OCI-LY3 (cell line): ENCODE data around the gene DOCK10.

ENCODE experiments used
- H2AFZ ChIP-seq: fragments of 200-600, 300-600 bp; shearing (Covaris generic); 2 replicates; pipeline ENCODE4 v1.6.0; 2014; ENCODE audit warnings: antibody characterized with exemption, low read depth, low read length
- H3K27ac ChIP-seq: fragments of 200-600, 300-600 bp; sonication (generic); 2 replicates; pipeline ENCODE4 v1.5.1; 2014; ENCODE audit warnings: mild to moderate bottlenecking, low read length, moderate library complexity, mixed read lengths
- H3K27me3 ChIP-seq: fragments of 200-600, 300-600 bp; sonication (generic); 2 replicates; pipeline ENCODE4 v1.6.1; 2014; ENCODE audit warnings: low read depth, low read length, mixed read lengths
- H3K36me3 ChIP-seq: fragments of 200-600, 300-600 bp; sonication (generic); replicated peaks from 2 replicates; pipeline ENCODE3; 2014; ENCODE audit warnings: low read depth, low read length, mixed read lengths
- H3K4me1 ChIP-seq: fragments of 300-600, 200-600 bp; sonication (generic); 2 replicates; pipeline ENCODE4 v1.6.1; 2014; ENCODE audit warnings: low read length, mixed read lengths
- H3K4me2 ChIP-seq: fragments of 200-600, 300-600 bp; sonication (generic); 2 replicates; pipeline ENCODE4 v1.6.1; 2014; ENCODE audit warnings: low read length, mixed read lengths
- H3K4me3 ChIP-seq: fragments of 300-600, 200-600 bp; sonication (generic); 2 replicates; pipeline ENCODE4 v1.5.1; 2014; ENCODE audit warnings: antibody characterized with exemption, mild to moderate bottlenecking, low read length, moderate library complexity
- H3K79me2 ChIP-seq: fragments of 300-600, 200-600 bp; shearing (Covaris generic); 2 replicates; pipeline ENCODE4 v1.6.1; 2014; ENCODE audit warnings: mild to moderate bottlenecking, low read length, mixed read lengths
- H3K9ac ChIP-seq: fragments of 300-600, 200-600 bp; shearing (Covaris generic); 2 replicates; pipeline ENCODE4 v1.6.0; 2014; ENCODE audit warnings: mild to moderate bottlenecking, low read length, moderate library complexity
- H3K9me3 ChIP-seq: fragments of 200-600, 300-600 bp; shearing (Covaris generic); 2 replicates; pipeline ENCODE4 v1.6.1; 2014; ENCODE audit warnings: low read length, mixed read lengths; ENCODE audit not compliant: insufficient read depth
- H4K20me1 ChIP-seq: fragments of 200-600, 300-600 bp; sonication (generic); 2 replicates; pipeline ENCODE4 v1.6.1; 2016; ENCODE audit warnings: low read length, mixed read lengths; ENCODE audit not compliant: insufficient read depth
- CTCF ChIP-seq: fragments of 200-600, 300-600 bp; sonication (generic); IDR thresholded peaks from 2 replicates; pipeline ENCODE4 v1.5.1; 2014; ENCODE audit warnings: antibody characterized with exemption, low read length, low read depth
- EZH2phosphoT487 ChIP-seq: fragments of 200-600 bp; shearing (Covaris generic); IDR thresholded peaks from 2 replicates; pipeline ENCODE4 v1.6.1; 2018; ENCODE audit warnings: antibody characterized with exemption, mixed run types, low read depth

The DOCK10 gene

GRCh38 chr2:224925810-224926100 lies 116.5 kb downstream of the DOCK10 start:
- Histone ChIP-seq H3K27ac (peak overlapping the region; percentile 84), H3K4me2 (peak overlapping the region; percentile 80)
- no peak for TF ChIP-seq CTCF
- no peak for TF ChIP-seq EZH2phosphoT487

GRCh38 chr2:224925061-224925809 lies 117.0 kb downstream of the DOCK10 start:
- peak overlapping the region; percentile 80 for H3K4me2 ChIP-seq
- peaks cover 70% of the 10 kb centered on the region for H3K4me1 ChIP-seq
- TF ChIP-seq CTCF: no peak
- no peak for TF ChIP-seq EZH2phosphoT487
- no peaks in the 10 kb centered on the region for H3K27me3 ChIP-seq
- H3K27ac ChIP-seq: peak overlapping the region; percentile 84
- H3K4me3 ChIP-seq: peak overlapping the region; percentile 55
- H3K9ac ChIP-seq: peak overlapping the region; percentile 27; the same call in 1 of the 2 replicates
- no peak overlapping the region for H2AFZ ChIP-seq
- H3K79me2 ChIP-seq: peaks cover 25% of the 10 kb centered on the region
- H3K9me3 ChIP-seq: no peaks in the 10 kb centered on the region
- peaks cover 34% of the 10 kb centered on the region; the same call in 1 of the 2 replicates for H4K20me1 ChIP-seq
- peaks cover 36% of the 10 kb centered on the region for H3K36me3 ChIP-seq

More at GRCh38 chr2:224925810-224926100, 116.5 kb downstream of the DOCK10 start:
- Histone ChIP-seq H3K79me2 (peaks cover 25% of the 10 kb centered on the region), H3K27me3 (no peaks in the 10 kb centered on the region), H2AFZ (no peak overlapping the region), H3K9me3 (no peaks in the 10 kb centered on the region), H3K4me3 (peak overlapping the region; percentile 55), H4K20me1 (peaks cover 36% of the 10 kb centered on the region; the same call in 1 of the 2 replicates), H3K4me1 (peaks cover 75% of the 10 kb centered on the region), H3K36me3 (peaks cover 42% of the 10 kb centered on the region), H3K9ac (peak overlapping the region; percentile 29; the same call in 1 of the 2 replicates)

- H4K20me1 ChIP-seq: peaks cover 34% of the 10 kb centered on the region; the same call in 1 of the 2 replicates
- peaks cover 25% of the 10 kb centered on the region for H3K79me2 ChIP-seq
- peak overlapping the region; percentile 55 for H3K4me3 ChIP-seq
- peaks cover 68% of the 10 kb centered on the region for H3K4me1 ChIP-seq
- no peaks in the 10 kb centered on the region for H3K27me3 ChIP-seq
- TF ChIP-seq CTCF (no peak), EZH2phosphoT487 (no peak)
- peak overlapping the region; percentile 80 for H3K4me2 ChIP-seq
- H3K27ac ChIP-seq: peak overlapping the region; percentile 84
- no peak overlapping the region for H3K9ac ChIP-seq
- H2AFZ ChIP-seq: no peak overlapping the region
- H3K36me3 ChIP-seq: peaks cover 34% of the 10 kb centered on the region
- no peaks in the 10 kb centered on the region for H3K9me3 ChIP-seq
Observed at GRCh38 chr2:224924631-224925030, 117.6 kb downstream of the DOCK10 start.

- H4K20me1 ChIP-seq: peaks cover 32% of the 10 kb centered on the region; the same call in 1 of the 2 replicates
- peaks cover 25% of the 10 kb centered on the region for H3K36me3 ChIP-seq
- no peak for TF ChIP-seq CTCF
- TF ChIP-seq EZH2phosphoT487: no peak
- H3K79me2 ChIP-seq: peaks cover 29% of the 10 kb centered on the region
- H3K4me3 ChIP-seq: no peak overlapping the region
- H3K27ac ChIP-seq: no peak overlapping the region
- peak overlapping the region; percentile 22; the same call in 1 of the 2 replicates for H3K4me2 ChIP-seq
- H2AFZ ChIP-seq: no peak overlapping the region
- peaks cover 53% of the 10 kb centered on the region for H3K4me1 ChIP-seq
- H3K9ac ChIP-seq: no peak overlapping the region
- H3K9me3 ChIP-seq: no peaks in the 10 kb centered on the region
- no peaks in the 10 kb centered on the region for H3K27me3 ChIP-seq
Observed at GRCh38 chr2:224922142-224922727, 120.0 kb downstream of the DOCK10 start.
